ENCODE data around the gene KRT77. TPM values are rescaled to one million over a fixed set of nuclear protein-coding genes. Genes with fewer than 3 reads are reported as not detected.

KRT77 gene
- not detected in 5 replicates for total RNA-seq (2022; extraction: Qiagen RNA extraction; ENCODE audit: low read depth)

DNA sequence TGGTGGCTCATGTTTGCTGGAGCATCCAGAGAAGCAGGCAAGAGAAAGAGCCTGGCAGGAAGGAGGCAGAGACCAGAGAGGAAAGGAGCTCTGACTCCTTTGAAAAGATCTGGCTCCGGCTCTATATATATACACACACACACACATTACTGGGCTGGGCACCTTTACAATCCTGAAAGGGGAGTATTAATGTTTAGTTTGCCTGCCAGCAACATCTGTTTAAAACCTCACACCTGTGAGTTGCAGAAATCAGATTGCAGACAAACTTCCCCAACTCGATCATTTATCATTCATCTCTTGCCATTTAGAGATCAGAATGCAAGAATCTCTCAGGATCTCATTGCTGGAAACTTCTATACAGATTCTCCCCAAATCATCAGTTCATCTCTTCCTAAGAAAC is at the start of gene KRT77:
Gene KRT77, minus strand, starts transcription at position 101 of the 400 bp plus-strand sequence. Its CDS starts 90 bp downstream, at position 11.

GRCh38 chr12:52680363-52680762 is 23.0 kb downstream of the KRT77 start, which contains the start of gene KRT1:
Gene KRT1 (minus strand): TSS chr12:52680407. CDS start chr12:52680348, 59 bp downstream.

GRCh38 chr12:52651726-52652261 is 51.5 kb downstream of the KRT77 start, which contains the start of gene KRT2:
Gene KRT2 (minus strand): TSS chr12:52652211. CDS start chr12:52652142, 69 bp downstream.

Other genes with a start within 250 kb of the KRT77 start
- gene KRT6C, start 229.7 kb downstream of the KRT77 start, total RNA-seq (2022; extraction: Qiagen RNA extraction; ENCODE audit: low read depth) = not detected in 5 replicates
- 0.64 to 0.95 TPM (median 0.94 TPM) in 5 replicates for gene KRT6A, start 210.3 kb downstream of the KRT77 start, total RNA-seq (2022; extraction: Qiagen RNA extraction; ENCODE audit: low read depth)
- 0.54 to 0.61 TPM in 2 of 5 replicates, not detected in the others for gene KRT5, start 183.1 kb downstream of the KRT77 start, total RNA-seq (2022; extraction: Qiagen RNA extraction; ENCODE audit: low read depth)
- gene KRT71, start 150.4 kb downstream of the KRT77 start, total RNA-seq (2022; extraction: Qiagen RNA extraction; ENCODE audit: low read depth) = not detected in 5 replicates
- not detected in 5 replicates for gene KRT74, start 129.7 kb downstream of the KRT77 start, total RNA-seq (2022; extraction: Qiagen RNA extraction; ENCODE audit: low read depth)
- gene KRT72, start 102.1 kb downstream of the KRT77 start, total RNA-seq (2022; extraction: Qiagen RNA extraction; ENCODE audit: low read depth) = not detected in 5 replicates
- gene KRT73, start 85.0 kb downstream of the KRT77 start, total RNA-seq (2022; extraction: Qiagen RNA extraction; ENCODE audit: low read depth) = not detected in 5 replicates
- 0.05 TPM in 1 of 5 replicates, not detected in the others for gene KRT2, start 51.3 kb downstream of the KRT77 start, total RNA-seq (2022; extraction: Qiagen RNA extraction; ENCODE audit: low read depth)
- gene KRT1, start 23.1 kb downstream of the KRT77 start, total RNA-seq (2022; extraction: Qiagen RNA extraction; ENCODE audit: low read depth) = not detected in 5 replicates
- gene KRT76, start 73.8 kb upstream of the KRT77 start, total RNA-seq (2022; extraction: Qiagen RNA extraction; ENCODE audit: low read depth) = not detected in 5 replicates
- 0.05 to 0.08 TPM (median 0.07 TPM) in 3 of 5 replicates, not detected in the others for gene KRT3, start 92.6 kb upstream of the KRT77 start, total RNA-seq (2022; extraction: Qiagen RNA extraction; ENCODE audit: low read depth)
- 2.6 to 4.3 TPM (median 3.1 TPM) in 5 replicates for gene KRT4, start 110.6 kb upstream of the KRT77 start, total RNA-seq (2022; extraction: Qiagen RNA extraction; ENCODE audit: low read depth)
- gene KRT79, start 130.8 kb upstream of the KRT77 start, total RNA-seq (2022; extraction: Qiagen RNA extraction; ENCODE audit: low read depth) = 0.21 TPM in 2 of 5 replicates, not detected in the others
- gene KRT78, start 145.5 kb upstream of the KRT77 start, total RNA-seq (2022; extraction: Qiagen RNA extraction; ENCODE audit: low read depth) = 0.08 TPM in 1 of 5 replicates, not detected in the others
- 2,919 to 3,631 TPM (median 3,474 TPM) in 5 replicates for gene KRT8, start 201.6 kb upstream of the KRT77 start, total RNA-seq (2022; extraction: Qiagen RNA extraction; ENCODE audit: low read depth)
- gene KRT18, start 245.6 kb upstream of the KRT77 start, total RNA-seq (2022; extraction: Qiagen RNA extraction; ENCODE audit: low read depth) = 2,005 to 2,508 TPM (median 2,382 TPM) in 5 replicates

All from A549 treated with RU486 at 1 μM for 4 hours (cell line).